ENCODE data around the gene NF1.
A peak's percentile ranks its signal among the peaks of the same experiment; 100 is the strongest.

The NF1 gene

DNA sequence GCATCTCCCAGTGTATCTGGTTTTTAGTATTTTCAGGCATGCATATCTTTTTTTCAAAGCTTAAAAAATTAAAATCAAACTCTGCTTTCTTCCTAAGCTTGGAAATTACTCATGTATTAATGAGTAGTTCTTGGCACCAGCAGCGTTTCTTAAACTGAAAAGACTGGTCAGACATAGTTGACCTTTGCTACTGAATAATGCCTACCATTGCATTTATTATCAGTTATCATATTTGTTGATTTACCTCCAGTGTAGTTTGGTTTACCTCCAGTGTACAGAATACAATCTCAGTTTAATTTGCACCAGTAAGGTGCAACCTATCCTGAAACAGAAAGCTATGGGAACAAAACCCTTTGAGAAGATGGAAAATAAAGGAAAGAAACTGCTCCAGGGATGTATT, 261.2 kb downstream of the NF1 start:
- TF ChIP-seq CTCF (conservative IDR thresholded peaks at IDR 0.05; ENCODE audit: low read depth, low read length) = no peak
- DNase-seq (ENCODE audit: low read depth) = no peak
- no peak overlapping the region for H3K4me3 ChIP-seq (ENCODE audit: low read depth, low read length)

- no peak for TF ChIP-seq CTCF (conservative IDR thresholded peaks at IDR 0.05; ENCODE audit: low read depth, low read length)
- no peak overlapping the region for H3K4me3 ChIP-seq (ENCODE audit: low read depth, low read length)
- no peak for DNase-seq (ENCODE audit: low read depth)
Observed at GRCh38 chr17:31357091-31357490, 262.3 kb downstream of the NF1 start.

DNA sequence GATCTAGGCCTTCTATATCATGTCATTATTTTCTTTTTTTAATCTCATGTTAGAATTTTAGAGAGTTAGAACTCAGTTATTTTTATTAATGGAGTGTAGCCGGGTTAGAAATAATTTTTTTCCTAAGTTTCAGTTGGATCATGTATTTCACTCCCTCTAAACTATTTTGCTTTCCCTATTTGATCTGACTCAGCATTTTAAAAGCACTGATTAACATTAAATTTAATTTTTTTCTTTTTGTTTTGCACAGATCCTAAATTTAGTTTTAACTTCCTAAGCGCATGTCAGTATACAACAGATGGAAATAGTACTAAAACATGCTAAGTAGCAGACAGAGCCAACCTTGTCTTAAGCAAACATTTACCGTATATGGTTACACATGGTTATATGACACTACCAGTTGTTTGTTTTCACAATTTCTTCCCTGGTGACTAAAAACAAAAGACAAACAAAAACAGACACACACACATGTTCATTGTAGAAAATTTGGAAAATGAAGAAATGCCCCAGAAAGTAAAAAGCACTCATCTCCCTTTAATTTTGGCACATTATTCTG, 263.1 kb downstream of the NF1 start:
- peak; percentile 26 for DNase-seq (ENCODE audit: low read depth)
- TF ChIP-seq CTCF (conservative IDR thresholded peaks at IDR 0.05; ENCODE audit: low read depth, low read length) = no peak
- H3K4me3 ChIP-seq (ENCODE audit: low read depth, low read length) = no peak overlapping the region

- DNase-seq (ENCODE audit: low read depth) = no peak
- no peak for TF ChIP-seq CTCF (conservative IDR thresholded peaks at IDR 0.05; ENCODE audit: low read depth, low read length)
- H3K4me3 ChIP-seq (ENCODE audit: low read depth, low read length) = no peak overlapping the region
Observed at GRCh38 chr17:31364012-31364411, 269.2 kb downstream of the NF1 start.

DNA sequence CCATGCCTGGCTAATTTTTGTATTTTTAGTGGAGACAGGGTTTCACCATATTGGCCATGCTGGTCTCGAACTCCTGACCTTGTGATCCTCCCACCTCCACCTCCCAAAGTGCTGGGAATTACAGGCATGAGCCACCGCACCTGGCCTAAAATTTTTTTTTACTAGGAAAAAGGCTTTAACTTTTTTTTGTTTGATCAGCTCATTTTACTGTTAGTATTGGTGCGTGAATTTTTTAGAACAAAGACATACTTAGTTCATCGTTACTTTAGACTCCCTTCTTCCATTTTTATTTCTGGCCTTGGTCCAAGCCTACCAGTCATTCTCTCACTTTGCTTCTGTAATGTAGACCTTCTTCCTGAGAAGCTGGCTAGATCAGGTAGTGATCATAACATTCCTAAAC, 271.3 kb downstream of the NF1 start:
- H3K4me3 ChIP-seq (ENCODE audit: low read depth, low read length) = no peak overlapping the region
- DNase-seq (ENCODE audit: low read depth) = no peak
- no peak for TF ChIP-seq CTCF (conservative IDR thresholded peaks at IDR 0.05; ENCODE audit: low read depth, low read length)

- peak; percentile 74 for DNase-seq (ENCODE audit: low read depth)
- H3K4me3 ChIP-seq (ENCODE audit: low read depth, low read length) = no peak overlapping the region
- TF ChIP-seq CTCF (conservative IDR thresholded peaks at IDR 0.05; ENCODE audit: low read depth, low read length) = no peak
Observed at GRCh38 chr17:31369266-31369665, 274.5 kb downstream of the NF1 start.

DNA sequence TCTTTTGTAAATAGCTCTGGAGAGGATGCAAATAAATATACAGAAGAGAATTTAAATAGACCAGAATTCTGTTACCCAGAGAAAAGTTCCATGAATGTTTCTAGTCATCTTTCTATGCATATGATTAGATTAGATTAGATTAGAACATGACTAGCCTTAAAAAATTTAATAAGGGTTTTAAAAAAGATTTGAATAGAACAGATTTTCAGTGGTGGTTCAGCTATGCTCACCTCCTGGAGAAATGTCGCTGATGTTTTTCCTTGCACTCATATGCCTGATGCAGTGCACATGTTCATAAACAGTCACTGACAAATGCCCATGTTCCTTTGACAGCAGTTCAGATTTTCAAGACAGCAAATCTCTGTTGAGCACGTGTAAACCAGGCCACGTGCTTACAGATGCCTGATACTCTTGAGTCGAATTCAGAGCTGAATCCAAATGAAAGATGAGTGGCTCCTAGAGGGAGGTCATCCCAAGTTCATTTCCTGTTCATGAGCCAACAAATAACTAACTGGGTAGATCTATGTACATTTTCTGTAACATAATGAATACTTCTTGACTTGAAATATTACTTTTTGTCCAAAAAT, 276.8 kb downstream of the NF1 start:
- DNase-seq (ENCODE audit: low read depth) = peak; percentile 83
- TF ChIP-seq CTCF (conservative IDR thresholded peaks at IDR 0.05; ENCODE audit: low read depth, low read length) = no peak
- no peak overlapping the region for H3K4me3 ChIP-seq (ENCODE audit: low read depth, low read length)

All from choroid plexus epithelial cell (primary cell).